DMS53 treated with DMSO at 0.1 percent for 48 hours (cell line): ENCODE data around the gene ENTPD8.
"Not testable (repeated sequence)": the region's sequence is repeated elsewhere in the genome, so short reads cannot be mapped to it uniquely, and the experiment has no call there.

ENCODE experiments used
- DNase-seq: peaks from one replicate; lab custom pipeline; 2025; ENCODE audit not compliant: unreplicated experiment; lab: John Stamatoyannopoulos, UW

Gene ENTPD8

GRCh38 chr9:137396634-137397367 is 44.4 kb downstream of the ENTPD8 start:
- no peak for DNase-seq

DNA sequence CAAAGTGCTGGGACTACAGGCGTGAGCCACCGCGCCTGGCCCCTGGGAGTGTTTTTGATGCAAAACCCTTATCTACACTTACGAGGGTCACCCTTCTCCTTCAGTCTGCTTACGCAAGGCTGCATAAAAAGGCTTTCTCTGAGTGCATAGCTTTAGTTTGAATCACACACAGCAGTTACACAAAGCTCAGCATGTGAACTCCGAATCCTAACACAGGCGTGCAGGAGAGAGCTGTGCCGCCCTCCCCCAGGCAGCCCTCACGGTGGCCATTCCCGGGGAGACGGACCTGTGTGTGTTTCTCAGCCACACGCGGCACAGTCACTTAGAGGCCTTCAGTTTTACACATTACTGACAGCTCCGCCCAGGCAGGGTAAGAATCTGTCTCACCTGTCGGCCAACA is 44.9 kb downstream of the ENTPD8 start:
- DNase-seq, result no peak

DNA sequence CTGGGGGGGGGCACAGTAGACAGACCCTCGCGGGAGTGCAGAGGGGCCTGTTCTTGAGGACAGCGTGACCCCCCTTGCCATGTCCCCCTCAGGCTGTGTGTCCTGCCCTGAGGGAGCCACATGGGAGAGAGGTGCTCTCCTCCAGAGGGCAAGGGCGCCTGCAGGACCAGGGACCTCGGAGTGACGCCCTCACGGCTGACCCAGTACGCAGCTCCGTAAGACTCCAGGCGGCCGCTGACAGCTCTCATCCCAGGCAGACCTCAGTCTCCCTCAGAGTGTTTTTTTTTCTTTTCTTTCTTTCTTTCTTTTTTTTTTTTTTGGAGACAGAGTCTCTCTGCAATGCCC is 45.5 kb downstream of the ENTPD8 start:
- no peak for DNase-seq

DNA sequence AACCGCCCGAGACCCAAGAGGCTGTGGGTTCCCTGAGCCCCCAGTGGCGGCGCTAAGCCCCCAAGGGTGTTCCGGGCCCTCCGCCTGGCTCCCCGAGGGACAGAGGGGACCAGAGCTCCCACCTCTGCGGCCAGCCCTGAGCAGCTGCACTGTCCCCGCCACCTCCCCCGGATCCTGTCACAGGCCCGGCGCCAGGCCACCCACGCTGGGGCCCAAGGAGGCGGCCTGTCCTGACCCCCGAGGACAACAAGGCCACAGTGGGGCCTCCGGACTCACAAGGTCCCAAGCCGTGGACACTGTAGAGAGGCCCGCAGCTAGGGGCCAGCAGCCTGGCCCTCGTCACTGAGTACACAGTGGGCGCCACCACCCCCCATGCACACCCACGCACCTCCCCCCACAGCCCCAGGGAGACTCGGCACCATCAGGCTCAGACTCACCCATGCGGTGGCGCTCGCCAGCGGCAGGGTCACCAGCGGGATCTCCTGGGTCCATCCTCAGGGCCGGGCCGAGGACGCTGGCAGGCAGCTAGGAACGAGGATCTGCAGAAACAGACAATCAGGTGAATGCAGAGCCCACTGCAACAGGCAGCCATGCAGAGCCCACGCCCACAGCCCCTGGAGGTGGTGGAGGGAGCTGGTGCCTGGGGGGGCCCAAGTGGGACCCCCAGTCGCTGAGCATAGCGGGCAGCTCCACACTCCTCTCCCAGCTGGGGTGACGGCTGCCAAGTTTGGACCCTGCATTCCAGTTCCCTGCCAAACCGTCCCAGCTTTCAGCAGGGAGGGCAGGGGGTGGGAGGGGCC is 46.1 kb downstream of the ENTPD8 start:
- DNase-seq, result no peak

DNA sequence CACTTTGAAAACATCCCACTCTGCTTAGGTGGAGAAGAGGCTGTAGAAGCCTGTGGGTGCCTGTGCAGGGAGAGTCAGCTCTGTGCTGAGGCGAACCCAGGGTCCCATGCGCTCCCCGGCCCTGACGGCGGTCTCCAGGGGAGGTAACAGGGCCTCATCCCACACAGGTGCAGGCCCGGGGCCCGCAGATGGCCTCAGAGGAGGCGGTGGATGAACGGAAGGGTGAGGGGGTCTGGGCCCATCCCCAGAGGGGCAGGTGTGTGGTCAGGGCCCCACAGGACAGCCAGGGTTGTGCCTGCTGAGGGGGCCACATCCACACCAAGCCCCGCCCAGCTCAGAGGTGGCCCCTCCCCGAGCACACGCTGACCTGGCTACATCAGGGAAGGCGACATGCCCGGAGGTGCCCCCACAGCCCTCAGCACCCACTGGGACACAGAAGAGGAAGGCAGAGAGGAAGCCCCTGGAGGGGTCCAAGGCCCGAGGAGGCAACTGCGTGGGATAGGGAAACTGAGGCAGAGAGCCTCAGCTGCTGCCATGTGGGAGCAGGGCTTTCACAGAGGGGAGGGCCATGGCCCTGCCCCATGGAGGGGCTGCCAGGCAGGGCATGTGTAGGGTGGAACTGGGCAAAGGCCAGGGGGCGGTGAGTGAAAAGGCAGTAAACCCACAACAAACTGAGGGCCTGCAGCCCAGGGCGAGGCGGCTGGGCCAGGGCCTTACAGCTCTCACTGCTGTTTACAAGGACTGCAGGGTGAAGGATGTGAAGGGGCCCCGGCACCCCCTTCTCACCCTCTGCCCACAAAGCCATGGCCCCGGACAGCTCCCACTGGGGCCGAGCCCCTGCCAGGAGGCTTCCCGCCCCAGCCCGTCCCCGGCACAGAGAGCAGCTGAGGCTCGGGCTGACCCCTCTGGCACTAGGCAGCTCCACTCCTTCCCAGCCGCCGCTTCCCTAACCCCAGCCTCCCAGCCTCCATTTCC is 47.7 kb downstream of the ENTPD8 start:
- no peak for DNase-seq

GRCh38 chr9:137392232-137393007 is 48.7 kb downstream of the ENTPD8 start:
- DNase-seq, result no peak

GRCh38 chr9:137391411-137391754 is 49.8 kb downstream of the ENTPD8 start:
- DNase-seq, result peak; percentile 65

DNA sequence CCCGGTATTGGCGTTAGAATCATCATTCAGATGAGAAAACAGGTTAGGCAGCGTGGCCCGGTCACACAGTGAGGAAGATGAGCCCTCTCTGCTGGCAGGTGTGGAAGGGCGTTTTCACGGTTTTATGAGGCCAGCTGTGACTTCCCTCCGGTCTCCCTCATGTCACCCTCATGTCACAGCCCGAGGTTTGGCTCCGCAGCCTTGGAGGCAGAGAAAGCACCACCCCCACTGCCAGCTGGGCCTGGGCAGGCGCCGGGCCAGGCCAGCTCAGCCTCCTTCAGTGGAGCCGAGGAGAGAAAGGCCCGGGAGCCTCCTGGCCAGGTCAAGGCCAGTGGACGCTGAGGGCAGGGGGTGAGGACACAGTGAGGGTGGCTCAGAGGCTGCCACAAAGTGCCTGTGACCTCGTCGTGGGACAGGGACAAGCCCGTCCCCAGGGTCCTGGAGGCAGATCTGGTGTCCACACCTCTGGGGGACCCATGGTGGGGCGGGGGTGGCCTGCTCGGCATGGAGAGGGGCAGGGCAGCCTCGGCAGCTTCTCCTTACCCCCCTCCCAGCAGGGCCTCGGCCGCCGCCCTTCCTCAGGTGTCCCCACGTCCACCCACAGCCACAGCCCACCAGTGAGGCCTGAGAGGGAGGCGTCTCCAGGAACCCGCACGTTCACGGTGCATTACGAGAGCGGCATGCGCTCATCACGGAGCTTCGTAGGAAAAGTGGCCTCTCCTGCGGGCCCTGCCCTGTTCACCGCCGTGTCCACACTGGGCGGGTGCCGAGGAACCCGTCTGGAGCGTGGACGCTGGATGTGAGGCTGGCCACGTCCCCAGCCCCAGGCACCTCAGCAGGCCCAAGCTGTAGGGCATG is 50.4 kb downstream of the ENTPD8 start:
- peak; percentile 91 for DNase-seq

DNA sequence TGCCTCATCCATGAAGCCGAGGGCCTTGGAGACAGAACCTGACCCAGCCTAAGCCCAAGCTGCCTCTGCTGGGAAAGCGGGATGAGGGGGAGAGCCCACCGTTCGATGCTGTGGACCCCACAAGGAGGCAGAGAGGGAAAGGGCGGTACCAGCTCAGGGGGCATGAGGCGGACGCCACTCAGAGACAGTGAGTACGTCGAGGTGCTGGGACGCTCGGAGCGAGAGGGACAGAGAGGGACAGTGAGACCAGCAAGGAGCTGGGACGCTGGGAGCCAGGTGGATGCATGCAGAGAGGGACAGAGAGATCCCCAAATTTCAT is 51.8 kb downstream of the ENTPD8 start:
- DNase-seq, result no peak

GRCh38 chr9:137388589-137389427 is 52.3 kb downstream of the ENTPD8 start:
- DNase-seq, result no peak

DNA sequence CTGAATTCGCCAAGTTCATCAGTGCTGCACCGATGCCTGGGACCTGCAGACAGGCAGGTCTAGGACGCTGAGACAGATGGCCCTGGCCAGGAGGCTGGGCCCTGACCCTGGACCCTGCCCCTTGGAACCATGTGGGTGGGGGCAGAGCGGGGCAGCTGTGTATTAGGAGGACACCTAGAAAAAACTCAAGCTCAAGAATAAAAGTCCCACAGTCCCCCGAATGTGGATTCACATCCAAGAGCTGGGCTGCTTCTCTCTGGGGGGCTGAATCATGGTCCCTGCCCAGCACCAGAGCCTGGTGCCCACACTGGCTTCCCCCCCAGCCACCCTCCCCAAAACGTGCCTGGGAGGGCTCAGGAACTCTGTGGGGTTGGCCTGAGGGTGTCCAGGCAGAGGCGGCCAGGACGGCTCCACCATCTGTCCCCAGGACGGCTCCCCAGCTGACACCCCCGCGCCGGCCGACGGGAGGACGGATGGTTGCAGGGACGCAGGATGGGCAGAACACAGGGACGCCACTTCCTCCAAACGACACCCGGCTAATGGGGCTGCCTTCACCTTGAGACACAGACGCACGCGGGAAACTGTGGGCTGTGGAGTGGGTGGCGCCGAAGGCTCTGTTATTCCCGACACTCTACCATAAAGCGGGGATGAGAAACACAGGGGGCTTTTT is 53.1 kb downstream of the ENTPD8 start:
- DNase-seq, result no peak

GRCh38 chr9:137387114-137387890 is 53.9 kb downstream of the ENTPD8 start:
- DNase-seq, result no peak

GRCh38 chr9:137386507-137387113 is 54.5 kb downstream of the ENTPD8 start:
- not testable (repeated sequence) for DNase-seq

GRCh38 chr9:137385061-137385655 is 56.0 kb downstream of the ENTPD8 start:
- DNase-seq, result no peak
